ENCODE measurements around the gene PRR16.
"Not testable (repeated sequence)": the region's sequence is repeated elsewhere in the genome, so short reads cannot be mapped to it uniquely, and the experiment has no call there.

The PRR16 gene

DNA sequence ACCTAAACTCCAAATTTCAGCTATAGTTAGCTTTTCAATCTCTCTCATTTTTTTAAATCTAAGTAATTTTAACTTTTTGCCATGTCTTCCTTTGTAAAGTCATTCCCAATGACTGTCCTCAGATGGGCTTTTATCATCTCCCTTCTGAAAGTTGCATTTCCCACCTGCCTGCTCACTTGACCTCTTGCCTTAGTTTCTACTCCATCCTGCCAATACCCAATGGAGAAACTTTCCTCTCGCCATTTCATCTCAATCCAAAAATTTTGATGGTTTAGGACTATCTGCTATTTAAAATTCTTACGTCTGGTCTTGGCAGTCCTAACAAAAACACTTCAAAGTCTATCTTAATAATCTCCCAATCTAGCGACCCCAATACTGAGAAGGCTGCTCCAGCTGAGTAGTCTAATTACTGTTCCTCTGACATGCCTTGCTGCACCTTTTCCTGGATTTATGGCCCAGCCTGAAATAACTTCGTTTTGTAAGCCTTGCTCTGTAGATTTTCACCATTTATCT, 231.3 kb downstream of the PRR16 start:
- H3K79me2 ChIP-seq, result no peaks in the 10 kb centered on the region
- H3K9me3 ChIP-seq (ENCODE audit: control insufficient read depth, low read length), result no peaks in the 10 kb centered on the region
- no peak overlapping the region for H3K27ac ChIP-seq
- no peak overlapping the region for H3K4me2 ChIP-seq (ENCODE audit: low read length)
- H3K4me1 ChIP-seq, result no peaks in the 10 kb centered on the region
- TF ChIP-seq CTCF (IDR thresholded peaks at IDR 0.05), result no peak
- no peaks in the 10 kb centered on the region for H3K27me3 ChIP-seq (ENCODE audit: control insufficient read depth, insufficient read depth, low read length)
- H3K4me3 ChIP-seq (ENCODE audit: low read depth, low read length), result no peak overlapping the region
- no peak overlapping the region for H2AFZ ChIP-seq
- no peaks in the 10 kb centered on the region for H3K36me3 ChIP-seq (ENCODE audit: control insufficient read depth, insufficient read depth, low read length)
- no peak overlapping the region for H3K9ac ChIP-seq

GRCh38 chr5:120697147-120697546, 233.0 kb downstream of the PRR16 start:
- no peak for TF ChIP-seq CTCF (IDR thresholded peaks at IDR 0.05)
- H2AFZ ChIP-seq, result no peak overlapping the region
- no peaks in the 10 kb centered on the region for H3K36me3 ChIP-seq (ENCODE audit: control insufficient read depth, insufficient read depth, low read length)
- no peak overlapping the region for H3K9ac ChIP-seq
- H3K79me2 ChIP-seq, result no peaks in the 10 kb centered on the region
- H3K27me3 ChIP-seq (ENCODE audit: control insufficient read depth, insufficient read depth, low read length), result no peaks in the 10 kb centered on the region
- no peak overlapping the region for H3K4me2 ChIP-seq (ENCODE audit: low read length)
- H3K9me3 ChIP-seq (ENCODE audit: control insufficient read depth, low read length), result no peaks in the 10 kb centered on the region
- H3K4me1 ChIP-seq, result no peaks in the 10 kb centered on the region
- H3K4me3 ChIP-seq (ENCODE audit: low read depth, low read length), result no peak overlapping the region
- no peak overlapping the region for H3K27ac ChIP-seq

GRCh38 chr5:120697670-120698327, 233.7 kb downstream of the PRR16 start:
- not testable (repeated sequence) for H3K9me3 ChIP-seq (ENCODE audit: control insufficient read depth, low read length); H3K36me3 ChIP-seq (ENCODE audit: control insufficient read depth, insufficient read depth, low read length); H3K4me2 ChIP-seq (ENCODE audit: low read length); H3K27ac ChIP-seq; H3K4me3 ChIP-seq (ENCODE audit: low read depth, low read length); H3K4me1 ChIP-seq; H2AFZ ChIP-seq; H3K9ac ChIP-seq; H3K27me3 ChIP-seq (ENCODE audit: control insufficient read depth, insufficient read depth, low read length); H3K79me2 ChIP-seq

DNA sequence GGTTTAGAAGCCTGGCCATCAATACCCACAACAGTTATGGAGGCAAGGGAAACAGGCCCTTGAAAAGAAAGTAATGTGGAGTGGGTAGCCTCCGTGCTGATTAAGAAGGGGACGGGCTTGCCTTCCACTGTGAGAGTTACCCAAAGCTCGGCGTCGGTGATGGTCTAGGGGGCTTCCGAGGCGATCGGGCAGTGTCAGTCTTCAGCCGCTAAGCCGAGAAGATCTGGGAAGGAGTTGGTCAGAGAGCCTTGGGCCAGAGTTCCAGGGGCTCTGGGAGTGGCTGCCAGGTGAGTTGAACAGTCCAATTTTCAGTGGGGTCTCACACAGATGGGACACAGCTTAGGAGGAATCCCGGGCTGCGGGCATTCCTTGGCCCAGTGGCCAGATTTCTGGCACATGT, 236.6 kb downstream of the PRR16 start:
- not testable (repeated sequence) for H3K27ac ChIP-seq; H3K79me2 ChIP-seq; H3K4me2 ChIP-seq (ENCODE audit: low read length); H3K9ac ChIP-seq; H3K4me3 ChIP-seq (ENCODE audit: low read depth, low read length); H3K4me1 ChIP-seq; H3K36me3 ChIP-seq (ENCODE audit: control insufficient read depth, insufficient read depth, low read length); H3K27me3 ChIP-seq (ENCODE audit: control insufficient read depth, insufficient read depth, low read length); H2AFZ ChIP-seq; H3K9me3 ChIP-seq (ENCODE audit: control insufficient read depth, low read length)

DNA sequence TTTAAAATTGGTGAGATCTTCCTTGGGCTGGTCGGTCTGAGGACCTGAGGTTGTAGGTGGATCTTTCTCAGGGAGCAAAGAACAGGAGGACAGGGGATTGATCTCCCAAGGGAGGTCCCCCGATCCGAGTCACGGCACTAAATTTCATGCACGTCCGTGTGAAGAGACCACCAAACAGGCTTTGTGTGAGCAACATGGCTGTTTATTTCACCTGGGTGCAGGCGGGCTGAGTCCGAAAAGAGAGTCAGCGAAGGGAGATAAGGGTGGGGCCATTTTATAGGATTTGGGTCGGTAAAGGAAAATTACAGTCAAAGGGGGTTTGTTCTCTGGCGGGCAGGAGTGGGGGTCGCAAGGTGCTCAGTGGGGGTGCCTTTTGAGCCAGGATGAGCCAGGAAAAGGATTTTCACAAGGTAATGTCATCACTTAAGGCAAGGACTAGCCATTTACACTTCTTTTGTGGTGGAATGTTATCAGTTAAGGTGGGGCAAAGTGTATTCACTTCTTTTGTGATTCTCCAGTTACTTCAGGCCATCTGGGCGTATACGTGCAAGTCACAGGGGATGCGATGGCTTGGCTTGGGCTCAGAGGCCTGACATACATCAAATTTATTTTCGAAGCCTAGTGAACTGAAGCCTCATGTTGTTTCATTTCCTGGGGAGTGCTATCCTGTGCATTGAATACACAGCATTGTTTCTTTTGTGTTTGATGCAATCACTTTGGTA, 238.9 kb downstream of the PRR16 start:
- H3K4me1 ChIP-seq; H3K9me3 ChIP-seq (ENCODE audit: control insufficient read depth, low read length); H3K4me2 ChIP-seq (ENCODE audit: low read length); H3K27ac ChIP-seq; H3K4me3 ChIP-seq (ENCODE audit: low read depth, low read length); H2AFZ ChIP-seq; H3K79me2 ChIP-seq; H3K9ac ChIP-seq; H3K27me3 ChIP-seq (ENCODE audit: control insufficient read depth, insufficient read depth, low read length); H3K36me3 ChIP-seq (ENCODE audit: control insufficient read depth, insufficient read depth, low read length): not testable (repeated sequence)

GRCh38 chr5:120703918-120704587, 240.0 kb downstream of the PRR16 start:
- no peak for TF ChIP-seq CTCF (IDR thresholded peaks at IDR 0.05)
- no peak overlapping the region for H3K27ac ChIP-seq
- H3K4me1 ChIP-seq, result no peaks in the 10 kb centered on the region
- no peak overlapping the region for H2AFZ ChIP-seq
- H3K27me3 ChIP-seq (ENCODE audit: control insufficient read depth, insufficient read depth, low read length), result no peaks in the 10 kb centered on the region
- no peaks in the 10 kb centered on the region for H3K79me2 ChIP-seq
- no peak overlapping the region for H3K4me3 ChIP-seq (ENCODE audit: low read depth, low read length)
- no peak overlapping the region for H3K9ac ChIP-seq
- H3K9me3 ChIP-seq (ENCODE audit: control insufficient read depth, low read length), result no peaks in the 10 kb centered on the region
- H3K36me3 ChIP-seq (ENCODE audit: control insufficient read depth, insufficient read depth, low read length), result no peaks in the 10 kb centered on the region
- no peak overlapping the region for H3K4me2 ChIP-seq (ENCODE audit: low read length)

Data from parathyroid adenoma (tissue), 2 donors.